T-helper 1 cell treated with Interleukin-12 subunit alpha and Interleukin-12 subunit beta and Interleukin-4 antibody, amounts not matched to agents 30 ng/mL and 1 ng/mL, for 36 hours (primary cell): Measurements from ENCODE around the gene IGSF11. TPM values are rescaled to one million over a fixed set of nuclear protein-coding genes. Genes with fewer than 3 reads are reported as not detected.
"Not testable (repeated sequence)": the region's sequence is repeated elsewhere in the genome, so short reads cannot be mapped to it uniquely, and the experiment has no call there.

ENCODE experiments used
- intact Hi-C: fragments of 100-400 bp; cut with micrococcal nuclease; formaldehyde crosslinking; loops from one replicate; pipeline ENCODE4 v1.15.1; 2024
- total RNA-seq: library from RNA; stranded (reverse); gene quantifications from 2 replicates; pipeline ENCODE4 v1.2.3, GENCODE V29; 2022

The IGSF11 gene
- total RNA-seq, 1 donor from 2014 or later = 0.78 TPM

DNA sequence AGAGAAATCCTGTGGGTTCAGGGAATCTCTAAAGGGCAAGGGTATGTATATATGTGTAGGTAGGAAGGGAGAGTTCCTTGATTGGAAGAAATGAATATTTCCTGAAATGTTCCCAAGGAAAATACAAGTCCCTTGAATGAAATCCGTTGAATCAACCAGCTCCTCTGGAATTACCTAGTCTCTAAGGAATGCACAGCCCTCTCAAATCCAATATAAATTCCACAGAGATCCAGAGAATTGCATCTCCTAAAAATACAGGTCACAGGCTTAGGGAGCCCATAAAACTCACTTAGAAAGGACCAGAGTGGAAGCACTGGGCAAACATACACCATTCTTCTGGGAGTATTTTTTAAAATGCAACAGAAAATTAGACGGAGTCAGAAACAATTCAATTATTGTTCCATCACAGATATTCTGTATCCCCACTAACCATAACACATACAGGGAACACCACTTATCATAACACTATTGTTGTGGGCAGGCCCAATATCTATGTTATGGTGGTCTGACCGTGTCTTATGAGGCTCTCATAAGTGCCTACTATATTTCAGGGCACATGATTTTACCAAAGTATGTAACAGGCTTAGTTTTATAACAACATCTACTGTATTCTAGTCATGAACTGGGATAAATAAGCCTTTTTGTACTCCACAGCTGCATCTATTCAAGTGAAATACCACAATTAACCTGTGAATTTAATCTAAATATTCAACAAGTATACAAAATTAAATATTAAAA is 43.7 kb downstream of the IGSF11 start:
- intact Hi-C loops = no loop called here

GRCh38 chr3:118988198-118989130 is 46.2 kb downstream of the IGSF11 start:
- intact Hi-C loops = no loop called here

DNA sequence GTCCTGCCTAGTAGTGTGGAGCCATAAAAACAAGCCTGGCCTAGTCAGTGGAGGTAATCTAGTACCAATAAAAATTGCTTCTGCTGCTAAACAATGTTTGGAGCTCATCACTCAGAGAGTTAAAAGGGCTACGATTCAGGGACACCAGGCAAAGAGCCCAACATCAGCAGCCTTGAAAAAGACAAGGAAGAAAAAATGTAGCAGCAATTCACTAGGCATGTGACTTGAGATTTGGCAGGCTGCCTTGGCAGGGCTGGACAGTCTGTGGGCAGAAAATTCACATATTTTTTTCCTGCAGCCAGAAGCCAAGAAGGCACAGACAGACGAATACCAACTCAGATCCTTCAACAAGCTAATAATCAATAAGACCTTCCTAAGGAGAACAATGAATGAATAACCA is 47.2 kb downstream of the IGSF11 start:
- intact Hi-C loops = no loop called here

GRCh38 chr3:118986734-118987133 is 47.9 kb downstream of the IGSF11 start:
- intact Hi-C loops = no loop called here

DNA sequence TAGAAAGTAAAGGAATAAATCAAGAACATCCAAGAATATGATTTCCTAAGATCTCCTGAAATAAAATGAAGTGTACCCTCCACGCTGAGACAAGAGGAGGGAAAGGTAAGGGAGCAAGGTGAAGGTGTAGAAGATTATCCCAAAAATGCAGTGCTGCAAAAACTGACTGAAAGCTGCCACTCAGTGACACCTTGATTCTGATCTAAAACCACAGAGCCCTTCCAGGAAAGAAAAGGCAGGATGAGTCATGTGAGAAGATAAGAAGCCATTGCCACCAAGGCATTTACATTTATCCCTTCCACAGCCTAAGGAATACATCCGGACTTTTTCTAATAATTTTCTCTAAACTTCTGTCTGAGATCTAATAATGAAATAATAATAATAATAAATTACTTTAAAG is 49.9 kb downstream of the IGSF11 start:
- intact Hi-C loops = loop anchor here (5.0 kb wide), 1 partner anchor 37 kb away; no protein-coding TSS in a partner anchor

- intact Hi-C loops = loop anchor here (2.0 to 5.0 kb wide), 2 partner anchors 34 to 53 kb away; partner anchors contain the start of gene IGSF11
Observed at GRCh38 chr3:118981494-118982134, 53.0 kb downstream of the IGSF11 start.

GRCh38 chr3:118980832-118981231 is 53.8 kb downstream of the IGSF11 start:
- intact Hi-C loops = loop anchor here (2.0 to 5.0 kb wide), 2 partner anchors 34 to 54 kb away; partner anchors contain the start of gene IGSF11

DNA sequence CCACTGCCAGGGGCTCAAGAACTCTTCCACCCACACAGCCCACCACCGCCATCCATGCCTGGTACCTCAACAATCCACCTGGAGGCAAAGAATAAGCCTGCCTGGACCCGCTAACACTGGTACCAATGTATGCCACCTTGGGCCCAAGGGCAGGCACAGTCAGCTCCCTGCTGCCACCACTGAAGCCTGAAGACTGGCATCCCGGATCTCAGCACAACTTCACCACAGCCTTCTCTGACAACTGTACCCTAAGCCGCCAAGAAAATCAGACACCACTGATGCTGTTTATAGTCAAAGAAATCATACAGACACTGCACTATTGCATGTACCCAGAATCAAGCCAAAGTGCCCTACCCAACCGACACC is 56.3 kb downstream of the IGSF11 start:
- intact Hi-C loops = no loop called here

GRCh38 chr3:118977671-118978392 is 56.8 kb downstream of the IGSF11 start:
- intact Hi-C loops = no loop called here

GRCh38 chr3:118977118-118977517 is 57.5 kb downstream of the IGSF11 start:
- intact Hi-C loops = no loop called here

DNA sequence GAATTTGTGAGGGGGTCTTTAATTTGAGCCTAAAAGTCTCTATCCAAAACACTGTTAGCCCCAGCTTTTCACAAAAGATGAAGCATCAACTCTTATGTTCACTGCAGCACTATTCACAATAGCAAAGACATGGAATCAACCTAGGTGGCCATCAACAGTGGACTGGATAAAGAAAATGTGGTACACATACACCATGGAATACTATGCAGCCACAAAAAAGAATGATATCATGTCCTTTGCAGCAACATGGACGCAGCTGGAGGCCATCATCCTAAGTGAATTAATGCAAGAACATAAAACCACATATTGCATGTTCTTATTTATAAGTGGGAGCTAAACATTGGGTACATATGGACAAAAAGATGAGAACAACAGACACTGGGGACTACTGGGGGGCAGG is 59.2 kb downstream of the IGSF11 start:
- intact Hi-C loops = not testable (repeated sequence)

- intact Hi-C loops = no loop called here
Observed at GRCh38 chr3:118974356-118975097, 60.1 kb downstream of the IGSF11 start.

DNA sequence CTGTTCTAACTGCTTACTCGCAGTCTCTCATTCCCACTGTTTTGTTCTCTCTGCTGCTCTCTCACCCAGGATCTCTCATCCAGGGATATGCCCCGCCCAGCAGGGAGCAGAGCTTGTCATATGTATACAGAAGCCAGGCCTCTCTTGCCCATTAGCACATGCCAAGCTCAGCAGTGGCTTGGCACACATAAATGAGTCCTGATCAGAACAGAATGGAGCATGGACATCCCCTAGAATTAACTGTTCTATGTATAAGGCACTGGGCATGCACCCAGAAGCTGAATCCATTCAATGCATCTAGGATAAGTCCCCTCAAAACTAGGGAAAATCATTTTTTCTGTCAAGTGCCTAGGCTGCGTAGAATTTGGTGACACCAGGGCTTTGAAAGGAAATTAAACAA is 61.6 kb downstream of the IGSF11 start:
- intact Hi-C loops = no loop called here

- intact Hi-C loops = no loop called here
Observed at GRCh38 chr3:118970819-118971218, 63.8 kb downstream of the IGSF11 start.

GRCh38 chr3:118968640-118969039 is 66.0 kb downstream of the IGSF11 start:
- intact Hi-C loops = no loop called here

DNA sequence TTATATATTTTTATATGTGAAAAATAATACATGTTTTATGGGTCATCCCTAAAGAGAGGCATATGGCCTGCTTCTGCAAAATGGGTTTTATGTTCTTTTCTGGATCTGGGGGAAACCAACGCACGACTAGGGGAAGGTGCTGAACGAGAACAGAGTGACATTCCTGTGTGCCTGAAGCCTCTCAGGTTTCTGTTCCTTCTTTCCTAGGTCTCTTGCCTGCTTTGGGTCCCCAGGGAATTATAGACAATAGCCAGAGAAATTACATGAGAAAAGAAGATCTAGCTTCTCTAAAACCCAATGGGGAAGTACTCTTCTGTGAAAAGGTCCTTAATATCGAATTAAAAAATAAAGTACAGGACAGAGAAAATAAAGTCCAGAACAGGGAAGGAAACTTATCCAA is 66.5 kb downstream of the IGSF11 start:
- intact Hi-C loops = no loop called here

- intact Hi-C loops = no loop called here
Observed at GRCh38 chr3:118966700-118967099, 67.9 kb downstream of the IGSF11 start.

- intact Hi-C loops = no loop called here
Observed at GRCh38 chr3:118963711-118964110, 70.9 kb downstream of the IGSF11 start.

- intact Hi-C loops = no loop called here
Observed at GRCh38 chr3:118960876-118961450, 73.7 kb downstream of the IGSF11 start.
